Ramos (cell line): ENCODE results near the gene RPLP1.
"Not testable (repeated sequence)": the region's sequence is repeated elsewhere in the genome, so short reads cannot be mapped to it uniquely, and the experiment has no call there.

Experiments
- in situ Hi-C: fragments of 300-500 bp; cut with MboI; formaldehyde crosslinking; loops from one replicate; pipeline ENCODE4 v1.14.3; 2022; ENCODE audit warnings: low sequenced_read_pairs; ENCODE audit not compliant: unreplicated experiment

RPLP1 gene

GRCh38 chr15:69435985-69436384, 16.6 kb upstream of the RPLP1 start:
- in situ Hi-C loops = no loop called here

GRCh38 chr15:69436951-69437350, 15.7 kb upstream of the RPLP1 start:
- in situ Hi-C loops = no loop called here

- in situ Hi-C loops = no loop called here
Measured at GRCh38 chr15:69439623-69440022, 13.0 kb upstream of the RPLP1 start.

GRCh38 chr15:69443032-69443611, 9.5 kb upstream of the RPLP1 start:
- in situ Hi-C loops = no loop called here

GRCh38 chr15:69444686-69445085, 7.9 kb upstream of the RPLP1 start:
- in situ Hi-C loops = no loop called here

- in situ Hi-C loops = no loop called here
Measured at GRCh38 chr15:69446953-69447352, 5.7 kb upstream of the RPLP1 start.

- in situ Hi-C loops = not testable (repeated sequence)
Measured at GRCh38 chr15:69450221-69450620, 2.4 kb upstream of the RPLP1 start.

- in situ Hi-C loops = no loop called here
Measured at GRCh38 chr15:69450968-69451695, 1.5 kb upstream of the RPLP1 start.

GRCh38 chr15:69451951-69452691, 497 bp upstream of the RPLP1 start:
- in situ Hi-C loops = no loop called here

- in situ Hi-C loops = no loop called here
Measured at GRCh38 chr15:69454953-69455352, 2.3 kb downstream of the RPLP1 start.

- in situ Hi-C loops = no loop called here
Measured at GRCh38 chr15:69456208-69457166, 3.9 kb downstream of the RPLP1 start.

GRCh38 chr15:69457304-69458280, 5.0 kb downstream of the RPLP1 start:
- in situ Hi-C loops = no loop called here

- in situ Hi-C loops = no loop called here
Measured at GRCh38 chr15:69459066-69459465, 6.4 kb downstream of the RPLP1 start.

GRCh38 chr15:69460481-69460880, 7.9 kb downstream of the RPLP1 start:
- in situ Hi-C loops = no loop called here

GRCh38 chr15:69462030-69462492, 9.4 kb downstream of the RPLP1 start:
- in situ Hi-C loops = no loop called here

GRCh38 chr15:69462493-69463181, 10.0 kb downstream of the RPLP1 start:
- in situ Hi-C loops = no loop called here

GRCh38 chr15:69463182-69463756, 10.7 kb downstream of the RPLP1 start:
- in situ Hi-C loops = no loop called here

- in situ Hi-C loops = no loop called here
Measured at GRCh38 chr15:69465253-69465652, 12.6 kb downstream of the RPLP1 start.
